Measurements from ENCODE around the gene TRIM24. TPM values are rescaled to one million over a fixed set of nuclear protein-coding genes. Genes with fewer than 3 reads are reported as not detected.
"Not testable (repeated sequence)": the region's sequence is repeated elsewhere in the genome, so short reads cannot be mapped to it uniquely, and the experiment has no call there.

The TRIM24 gene
- polyA plus RNA-seq, 3 donors: 3.5 to 8.9 (median 6.0) TPM

DNA sequence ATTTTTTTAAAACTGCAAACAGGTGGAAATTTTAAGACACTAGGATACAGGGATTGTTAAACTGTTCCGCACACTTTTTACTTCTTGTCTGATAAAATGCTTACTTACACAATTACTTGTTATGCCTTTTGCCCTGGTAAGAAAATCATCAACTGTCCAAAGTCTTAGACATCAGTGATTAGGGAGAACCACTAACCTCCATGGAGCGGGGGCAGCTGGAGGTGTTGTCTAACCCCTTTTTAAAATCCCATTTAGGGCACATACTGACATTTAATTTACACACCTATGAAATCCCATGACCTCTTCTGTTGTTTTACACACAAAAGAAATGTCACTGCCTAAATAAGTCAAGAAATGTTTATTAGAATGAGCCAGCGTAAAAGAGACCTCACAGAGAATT, 65.7 kb downstream of the TRIM24 start:
- H2AFZ ChIP-seq (ENCODE audit: insufficient read depth, low read depth, low read length, poor library complexity, severe bottlenecking): no peak overlapping the region
- H3K27me3 ChIP-seq (ENCODE audit: control insufficient read depth in 2 of 2, insufficient read depth in 2 of 2, low read length in 2 of 2): no peaks in the 10 kb centered on the region
- no peak overlapping the region for H3K4me2 ChIP-seq (replicated peaks; ENCODE audit: extremely low read depth, low read length, poor library complexity, severe bottlenecking)
- no peak overlapping the region for H3K4me3 ChIP-seq (replicated peaks in 1 of 3; ENCODE audit: low read depth in 2 of 3, low read length in 3 of 3)
- 100% methylated on average over 1 of the region's 3 CpGs for WGBS (ENCODE audit: insufficient coverage)
- H3K27ac Mint-ChIP-seq: no peak overlapping the region
- no peaks in the 10 kb centered on the region for H3K4me1 ChIP-seq (ENCODE audit: control insufficient read depth in 1 of 2, insufficient read depth in 2 of 2, low read length in 2 of 2)
- peaks cover 55 to 83% of the 10 kb centered on the region in 2 donors for H3K36me3 Mint-ChIP-seq
- H3K9ac ChIP-seq (ENCODE audit: insufficient read depth, low read length, poor library complexity, severe bottlenecking): no peak overlapping the region
- intact Hi-C loops (cut with micrococcal nuclease): no loop called here
- peaks cover 27 to 33% of the 10 kb centered on the region in 2 donors for H3K9me3 ChIP-seq (replicated peaks in 1 of 2; ENCODE audit: control insufficient read depth in 1 of 2, insufficient read depth in 1 of 2, low read length in 2 of 2)
- TF ChIP-seq, protein P1, sequence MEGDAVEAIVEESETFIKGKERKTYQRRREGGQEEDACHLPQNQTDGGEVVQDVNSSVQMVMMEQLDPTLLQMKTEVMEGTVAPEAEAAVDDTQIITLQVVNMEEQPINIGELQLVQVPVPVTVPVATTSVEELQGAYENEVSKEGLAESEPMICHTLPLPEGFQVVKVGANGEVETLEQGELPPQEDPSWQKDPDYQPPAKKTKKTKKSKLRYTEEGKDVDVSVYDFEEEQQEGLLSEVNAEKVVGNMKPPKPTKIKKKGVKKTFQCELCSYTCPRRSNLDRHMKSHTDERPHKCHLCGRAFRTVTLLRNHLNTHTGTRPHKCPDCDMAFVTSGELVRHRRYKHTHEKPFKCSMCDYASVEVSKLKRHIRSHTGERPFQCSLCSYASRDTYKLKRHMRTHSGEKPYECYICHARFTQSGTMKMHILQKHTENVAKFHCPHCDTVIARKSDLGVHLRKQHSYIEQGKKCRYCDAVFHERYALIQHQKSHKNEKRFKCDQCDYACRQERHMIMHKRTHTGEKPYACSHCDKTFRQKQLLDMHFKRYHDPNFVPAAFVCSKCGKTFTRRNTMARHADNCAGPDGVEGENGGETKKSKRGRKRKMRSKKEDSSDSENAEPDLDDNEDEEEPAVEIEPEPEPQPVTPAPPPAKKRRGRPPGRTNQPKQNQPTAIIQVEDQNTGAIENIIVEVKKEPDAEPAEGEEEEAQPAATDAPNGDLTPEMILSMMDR (IDR thresholded peaks at IDR 0.05): no peak
- peaks cover 73 to 93% of the 10 kb centered on the region in 2 donors for H3K36me3 ChIP-seq (replicated peaks in 1 of 2; ENCODE audit: control insufficient read depth in 1 of 2, insufficient read depth in 2 of 2, low read length in 2 of 2)
- DNase-seq: no peak
- H3K9me3 Mint-ChIP-seq: peaks cover 13 to 52% (median 30%) of the 10 kb centered on the region in 7 donors
- no peak overlapping the region for H3K4me3 Mint-ChIP-seq
- no peaks in the 10 kb centered on the region for H3K27me3 Mint-ChIP-seq (ENCODE audit: low read depth in 3 of 3)
- no peaks in the 10 kb centered on the region for H3K79me2 ChIP-seq (ENCODE audit: insufficient read depth, low read length)
- no peaks in the 10 kb centered on the region for H4K20me1 ChIP-seq (ENCODE audit: insufficient read depth, low read length)
- no peaks in the 10 kb centered on the region for H3K4me1 Mint-ChIP-seq
- H3K27ac ChIP-seq (ENCODE audit: low read depth in 1 of 2, low read length in 2 of 2): no peak overlapping the region

DNA sequence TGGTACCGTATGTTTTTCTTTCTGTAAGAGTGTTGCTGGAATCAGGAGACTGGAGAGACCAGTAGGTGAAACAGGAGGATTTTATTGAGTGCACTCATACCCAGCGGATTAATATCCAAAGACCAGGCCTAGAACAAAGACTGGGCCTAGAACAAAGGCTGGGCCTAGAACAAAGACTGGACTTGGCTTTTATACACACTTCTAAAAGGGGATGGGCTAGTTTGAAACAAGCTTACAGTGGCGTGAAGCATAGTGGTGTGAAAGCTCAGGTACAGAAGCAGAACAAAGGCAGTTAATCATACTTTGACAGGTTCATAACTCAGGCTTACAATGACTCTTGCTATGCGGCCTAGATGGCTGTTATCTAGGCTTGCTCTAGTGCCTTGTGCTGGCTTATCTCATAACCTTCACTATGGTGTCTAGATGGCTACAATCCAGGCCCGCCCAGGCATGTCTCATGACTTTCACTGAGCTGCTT, 67.7 kb downstream of the TRIM24 start:
- H3K4me2 ChIP-seq (replicated peaks; ENCODE audit: extremely low read depth, low read length, poor library complexity, severe bottlenecking): no peak overlapping the region
- Mint-ChIP-seq H3K36me3 (peaks cover 54 to 74% of the 10 kb centered on the region in 2 donors), H3K4me1 (no peaks in the 10 kb centered on the region), H3K4me3 (no peak overlapping the region), H3K9me3 (peaks cover 15 to 51% (median 36%) of the 10 kb centered on the region in 7 donors), H3K27ac (no peak overlapping the region), H3K27me3 (ENCODE audit: low read depth in 3 of 3) (no peaks in the 10 kb centered on the region)
- H3K36me3 ChIP-seq (replicated peaks in 1 of 2; ENCODE audit: control insufficient read depth in 1 of 2, insufficient read depth in 2 of 2, low read length in 2 of 2): peaks cover 60 to 75% of the 10 kb centered on the region in 2 donors
- no peaks in the 10 kb centered on the region for H3K27me3 ChIP-seq (ENCODE audit: control insufficient read depth in 2 of 2, insufficient read depth in 2 of 2, low read length in 2 of 2)
- no peak overlapping the region for H2AFZ ChIP-seq (ENCODE audit: insufficient read depth, low read depth, low read length, poor library complexity, severe bottlenecking)
- H3K9ac ChIP-seq (ENCODE audit: insufficient read depth, low read length, poor library complexity, severe bottlenecking): no peak overlapping the region
- no peaks in the 10 kb centered on the region for H3K79me2 ChIP-seq (ENCODE audit: insufficient read depth, low read length)
- DNase-seq: no peak
- H3K4me3 ChIP-seq (replicated peaks in 1 of 3; ENCODE audit: low read depth in 2 of 3, low read length in 3 of 3): peak overlapping the region in 1 of 3 experiments; percentile 28
- peaks cover 26 to 33% of the 10 kb centered on the region in 2 donors for H3K9me3 ChIP-seq (replicated peaks in 1 of 2; ENCODE audit: control insufficient read depth in 1 of 2, insufficient read depth in 1 of 2, low read length in 2 of 2)
- WGBS (ENCODE audit: insufficient coverage): 100% methylated on average over 1 of the region's 5 CpGs
- no peaks in the 10 kb centered on the region for H3K4me1 ChIP-seq (ENCODE audit: control insufficient read depth in 1 of 2, insufficient read depth in 2 of 2, low read length in 2 of 2)
- H4K20me1 ChIP-seq (ENCODE audit: insufficient read depth, low read length): no peaks in the 10 kb centered on the region
- H3K27ac ChIP-seq (ENCODE audit: low read depth in 1 of 2, low read length in 2 of 2): no peak overlapping the region
- TF ChIP-seq, protein P1 (IDR thresholded peaks at IDR 0.05): no peak
- intact Hi-C loops (cut with micrococcal nuclease): no loop called here

DNA sequence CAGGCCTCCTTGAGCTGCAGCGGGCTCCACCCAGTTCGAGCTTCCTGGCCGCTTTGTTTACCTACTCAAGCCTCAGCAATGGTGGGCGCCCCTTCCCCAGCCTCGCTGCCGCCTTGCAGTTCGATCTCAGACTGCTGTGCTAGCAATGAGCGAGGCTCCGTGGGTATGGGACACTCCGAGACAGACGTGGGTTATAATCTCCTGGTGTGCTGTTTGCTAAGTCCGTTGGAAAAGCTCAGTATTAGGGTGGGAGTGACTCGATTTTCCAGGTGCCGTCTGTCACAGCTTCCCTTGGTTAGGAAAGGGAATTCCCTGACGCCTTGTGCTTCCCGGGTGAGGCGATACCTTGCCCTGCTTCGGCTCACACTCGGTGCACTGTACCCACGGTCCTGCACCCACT, 76.8 kb downstream of the TRIM24 start:
- H3K27ac ChIP-seq (ENCODE audit: low read depth in 1 of 2, low read length in 2 of 2); H3K4me3 ChIP-seq (replicated peaks in 1 of 3; ENCODE audit: low read depth in 2 of 3, low read length in 3 of 3); DNase-seq; H4K20me1 ChIP-seq (ENCODE audit: insufficient read depth, low read length); H3K4me3 Mint-ChIP-seq; intact Hi-C loops (cut with micrococcal nuclease); H3K4me2 ChIP-seq (replicated peaks; ENCODE audit: extremely low read depth, low read length, poor library complexity, severe bottlenecking); H2AFZ ChIP-seq (ENCODE audit: insufficient read depth, low read depth, low read length, poor library complexity, severe bottlenecking); H3K27me3 ChIP-seq (ENCODE audit: control insufficient read depth in 2 of 2, insufficient read depth in 2 of 2, low read length in 2 of 2); H3K79me2 ChIP-seq (ENCODE audit: insufficient read depth, low read length); H3K9ac ChIP-seq (ENCODE audit: insufficient read depth, low read length, poor library complexity, severe bottlenecking); H3K4me1 Mint-ChIP-seq; H3K27me3 Mint-ChIP-seq (ENCODE audit: low read depth in 3 of 3); H3K4me1 ChIP-seq (ENCODE audit: control insufficient read depth in 1 of 2, insufficient read depth in 2 of 2, low read length in 2 of 2): not testable (repeated sequence)
- Mint-ChIP-seq H3K36me3 (peaks cover 74 to 91% of the 10 kb centered on the region in 2 donors), H3K27ac (peak overlapping the region in 1 of 7 donors; percentile 6), H3K9me3 (peaks cover 10 to 35% (median 27%) of the 10 kb centered on the region in 7 donors)
- peaks cover 0 to 13% of the 10 kb centered on the region in 2 donors for H3K9me3 ChIP-seq (replicated peaks in 1 of 2; ENCODE audit: control insufficient read depth in 1 of 2, insufficient read depth in 1 of 2, low read length in 2 of 2)
- H3K36me3 ChIP-seq (replicated peaks in 1 of 2; ENCODE audit: control insufficient read depth in 1 of 2, insufficient read depth in 2 of 2, low read length in 2 of 2): peaks cover 36 to 53% of the 10 kb centered on the region in 2 donors
- 100% methylated on average over 12 of the region's 20 CpGs for WGBS (ENCODE audit: insufficient coverage)

All from CD14-positive monocyte (primary cell).